NB4 (cell line): ENCODE measurements around the gene UBN1.

ENCODE experiments used
- CTCF ChIP-seq: IDR thresholded peaks from one replicate; pipeline ENCODE4 v1.5.1; 2012; ENCODE audit warnings: low read depth, low read length
- MAX ChIP-seq: IDR thresholded peaks from 2 replicates; pipeline ENCODE4 v1.6.1; 2011; ENCODE audit warnings: low read depth, low read length
- MYC ChIP-seq: IDR thresholded peaks from 2 replicates; pipeline ENCODE4 v1.6.1; 2011; ENCODE audit warnings: low read depth, low read length
- POLR2A ChIP-seq: IDR thresholded peaks from 2 replicates; pipeline ENCODE4 v1.6.1; 2011; ENCODE audit warnings: mild to moderate bottlenecking; ENCODE audit not compliant: insufficient read length; ENCODE audit errors: extremely low read depth

- TF ChIP-seq CTCF (no peak), MAX (no peak), MYC (no peak), POLR2A (no peak)
Measured at GRCh38 chr16:4899474-4899846, 52.2 kb downstream of the UBN1 start.
